Stimulated activated CD4-positive, alpha-beta T cell treated with anti-CD3 and anti-CD28 coated beads, Interleukin-2, amount 100 ng/mL, for 24 hours (primary cell): ENCODE measurements around the gene IRX2.

ENCODE experiments used
- DNase-seq, 2 donors: peaks; one replicate each; pipeline ENCODE4 v3.0.0-alpha.2; 2020

Gene IRX2

GRCh38 chr5:2711446-2712425 is 39.7 kb downstream of the IRX2 start:
- DNase-seq = no peak

GRCh38 chr5:2710910-2711309 is 40.6 kb downstream of the IRX2 start:
- no peak for DNase-seq

DNA sequence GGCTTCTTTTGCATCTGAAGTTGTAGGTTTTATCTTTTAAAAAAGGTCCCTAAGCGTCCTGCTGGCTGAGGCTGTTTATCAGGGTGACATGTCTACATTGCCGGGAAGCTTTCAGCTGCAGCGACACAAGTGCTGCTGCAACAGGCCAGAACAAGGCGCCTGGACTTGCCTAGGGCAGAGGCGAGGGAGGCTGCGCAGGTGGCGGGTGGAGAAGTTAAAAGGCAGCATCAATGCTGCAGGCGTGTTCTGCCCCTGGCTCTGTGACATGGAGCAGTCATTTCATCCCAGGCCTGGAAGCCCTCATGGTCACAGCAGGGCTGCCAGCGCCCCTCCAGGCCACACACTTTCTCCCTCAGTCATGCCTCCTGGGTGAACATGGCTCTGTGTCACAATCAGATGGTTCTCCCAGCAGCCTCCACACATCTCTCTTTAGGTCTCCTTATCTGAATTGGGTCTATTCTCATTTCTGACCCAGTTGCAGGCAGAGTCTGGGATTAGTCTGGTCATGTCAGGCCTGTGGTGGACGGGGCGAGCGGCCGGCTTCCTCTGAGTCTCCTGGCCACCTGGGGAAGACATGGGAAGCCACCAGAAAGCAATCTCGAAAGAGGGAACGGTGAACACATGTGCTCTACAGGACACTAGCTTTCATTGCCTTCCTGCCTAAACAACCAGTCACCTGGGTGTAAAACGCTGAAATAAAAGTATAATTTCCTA is 41.3 kb downstream of the IRX2 start:
- no peak for DNase-seq

- DNase-seq = no peak
Observed at GRCh38 chr5:2708751-2709150, 42.7 kb downstream of the IRX2 start.

DNA sequence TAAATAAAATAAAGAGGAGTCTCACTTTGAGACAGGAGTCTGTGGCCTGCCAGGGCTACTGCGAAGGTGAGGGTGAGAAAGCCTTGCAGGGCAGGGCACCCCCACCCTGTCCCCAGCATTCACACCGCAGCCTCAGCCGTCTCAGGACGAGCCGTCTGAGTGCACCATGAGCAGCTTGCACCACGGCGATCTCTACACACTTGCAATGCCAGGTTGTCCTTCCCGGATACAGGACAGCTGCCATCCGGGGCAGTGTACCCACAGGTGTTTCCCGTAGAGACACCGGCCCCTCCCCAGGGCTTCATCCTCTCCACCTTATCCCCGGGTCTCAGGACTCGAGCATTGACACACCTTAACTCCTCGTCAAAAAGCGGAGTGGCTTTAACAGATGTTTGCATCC is 43.3 kb downstream of the IRX2 start:
- DNase-seq = no peak

- DNase-seq = no peak
Observed at GRCh38 chr5:2705861-2706260, 45.6 kb downstream of the IRX2 start.

- no peak for DNase-seq
Observed at GRCh38 chr5:2704806-2705645, 46.5 kb downstream of the IRX2 start.

DNA sequence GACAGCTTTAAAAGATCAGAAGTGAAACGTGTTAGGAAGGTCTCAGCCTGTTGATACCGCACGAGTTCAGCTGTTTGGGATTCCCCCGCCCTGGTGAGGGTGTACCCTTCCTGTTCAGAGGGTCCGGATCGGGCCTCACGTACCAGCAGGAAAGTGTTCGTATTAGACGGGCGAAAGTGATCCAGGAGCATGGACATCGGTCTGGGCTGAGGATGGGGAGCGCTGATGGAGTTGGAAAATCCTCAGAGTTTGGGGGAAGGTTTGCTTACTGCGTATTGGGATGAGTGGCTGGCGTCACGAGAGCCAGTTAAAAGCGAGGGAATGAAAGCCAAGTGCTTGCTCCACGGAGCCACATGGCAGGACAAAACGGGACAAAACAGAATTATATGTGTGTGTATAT is 47.4 kb downstream of the IRX2 start:
- DNase-seq = no peak

- no peak for DNase-seq
Observed at GRCh38 chr5:2703615-2704014, 47.9 kb downstream of the IRX2 start.

- DNase-seq = no peak
Observed at GRCh38 chr5:2703041-2703440, 48.4 kb downstream of the IRX2 start.

- no peak for DNase-seq
Observed at GRCh38 chr5:2702096-2702879, 49.2 kb downstream of the IRX2 start.

DNA sequence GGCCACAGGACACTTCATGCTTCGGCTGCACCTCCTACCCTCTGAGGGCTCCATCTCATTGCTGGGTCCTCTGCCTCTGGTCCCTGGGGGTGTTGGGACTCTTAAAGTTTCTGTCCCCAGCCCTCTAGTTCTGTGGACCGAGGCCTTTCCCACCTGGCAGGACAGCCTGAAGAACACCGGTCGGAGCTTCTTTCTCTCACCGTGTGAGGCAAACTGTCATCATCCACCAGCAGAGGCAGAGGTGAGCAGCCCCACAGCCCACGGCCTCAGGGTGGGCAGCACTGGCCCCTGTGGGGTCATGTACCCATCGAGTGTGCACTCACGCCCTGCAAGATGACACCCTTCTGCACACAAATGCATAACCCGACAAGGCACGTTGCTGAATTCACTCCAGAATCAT is 49.9 kb downstream of the IRX2 start:
- DNase-seq = no peak

DNA sequence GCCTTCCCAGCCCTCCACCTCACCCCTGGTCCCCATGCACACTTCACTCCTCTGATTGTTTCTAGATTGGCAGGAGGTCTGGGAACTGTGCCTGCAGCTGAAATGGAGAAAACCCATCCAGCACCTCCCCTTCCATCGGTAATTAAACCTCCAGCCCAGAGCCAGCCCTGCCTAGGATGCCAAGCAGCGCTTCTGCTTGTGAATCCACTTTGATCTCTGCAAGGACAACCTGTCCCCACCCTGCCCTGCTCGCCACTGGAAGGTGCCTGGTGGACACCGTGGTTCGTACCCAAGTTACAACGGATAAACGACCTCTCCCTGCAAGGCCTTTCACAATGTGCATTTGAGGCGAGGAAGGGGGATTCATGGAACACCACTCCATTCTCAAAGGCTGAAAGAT is 50.6 kb downstream of the IRX2 start:
- DNase-seq = no peak

DNA sequence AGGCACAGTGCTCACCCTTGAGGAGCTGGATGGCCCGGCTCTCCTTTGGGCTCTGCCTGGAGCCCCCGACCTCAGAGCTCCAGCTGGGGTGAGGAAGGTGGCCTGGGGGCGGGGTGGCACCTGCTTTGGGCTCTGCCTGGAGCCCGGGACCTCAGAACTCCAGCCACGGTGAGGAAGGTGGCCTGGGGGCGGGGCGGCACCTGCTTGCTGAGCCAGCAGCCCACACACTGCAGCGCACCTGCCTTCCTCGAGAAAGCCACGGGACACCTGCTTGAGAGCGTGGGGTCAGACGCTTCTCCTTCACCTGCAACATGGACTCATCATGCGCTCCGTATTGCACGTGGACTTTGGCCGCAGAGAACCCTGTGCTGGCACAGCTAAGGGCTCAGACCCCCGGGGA is 51.8 kb downstream of the IRX2 start:
- DNase-seq = no peak

DNA sequence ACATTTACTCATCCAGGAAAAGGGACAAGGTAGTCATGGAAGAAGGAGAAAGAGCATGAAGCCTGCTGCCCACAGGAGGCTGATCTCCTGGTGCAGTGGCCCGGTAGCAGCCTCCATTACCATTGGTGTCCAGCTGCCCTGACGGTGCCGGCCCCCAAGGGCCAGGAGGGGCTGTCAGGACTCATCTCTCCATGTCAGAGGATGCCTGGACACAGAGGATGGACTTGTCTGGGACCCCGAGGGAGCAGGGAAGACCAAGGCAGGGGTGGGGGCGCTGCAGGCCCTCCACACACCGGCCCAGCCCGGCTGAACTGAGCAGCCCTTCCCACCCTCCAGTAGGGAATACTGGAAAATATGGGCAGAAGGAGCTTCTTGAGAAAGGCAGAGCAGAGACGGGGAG is 52.2 kb downstream of the IRX2 start:
- no peak for DNase-seq

- DNase-seq = no peak
Observed at GRCh38 chr5:2698581-2698980, 52.9 kb downstream of the IRX2 start.

GRCh38 chr5:2697446-2698200 is 53.9 kb downstream of the IRX2 start:
- no peak for DNase-seq

GRCh38 chr5:2697041-2697440 is 54.4 kb downstream of the IRX2 start:
- DNase-seq = no peak
